Activated T-helper 2 cell treated with anti-CD3 and anti-CD28 coated beads, Interferon-gamma antibody, Interleukin-2, Interleukin-4, amounts not matched to agents 10 μg/mL and 5 μg/mL and 100 μg/mL, durations not matched to agents 14 hours and 24 hours and 36 hours (primary cell): Measurements from ENCODE around the gene NAT14. TPM values are rescaled to one million over a fixed set of nuclear protein-coding genes. Genes with fewer than 3 reads are reported as not detected.
"Not testable (repeated sequence)": the region's sequence is repeated elsewhere in the genome, so short reads cannot be mapped to it uniquely, and the experiment has no call there.

Experiments
- DNase-seq: peaks from one replicate; pipeline ENCODE4 v3.0.0; 2021; ENCODE audit warnings: low spot score
- H3K27ac Mint-ChIP-seq: one replicate; pipeline ENCODE4 v1.8.0; 2021; ENCODE audit warnings: mixed read lengths
- H3K27me3 Mint-ChIP-seq: one replicate; pipeline ENCODE4 v1.8.0; 2021; ENCODE audit warnings: low read depth, mixed read lengths
- H3K36me3 Mint-ChIP-seq: one replicate; pipeline ENCODE4 v1.8.0; 2021; ENCODE audit warnings: low read depth, mixed read lengths
- H3K4me1 Mint-ChIP-seq: one replicate; pipeline ENCODE4 v1.8.0; 2021; ENCODE audit warnings: low read depth, mixed read lengths
- H3K4me3 Mint-ChIP-seq: one replicate; pipeline ENCODE4 v1.8.0; 2021; ENCODE audit warnings: low read depth, mild to moderate bottlenecking, moderate library complexity, mixed read lengths
- H3K9me3 Mint-ChIP-seq: one replicate; pipeline ENCODE4 v1.8.0; 2021; ENCODE audit warnings: mixed read lengths
- intact Hi-C: fragments of 100-400 bp; cut with micrococcal nuclease; formaldehyde crosslinking; loops from one replicate; pipeline ENCODE4 v1.15.1; 2023
- total RNA-seq: library from RNA; stranded (reverse); gene quantifications from 2 replicates; pipeline ENCODE4 v1.2.3, GENCODE V29; 2022

Gene NAT14
- total RNA-seq, 1 donor from 2014 or later, result 20.0 TPM

DNA sequence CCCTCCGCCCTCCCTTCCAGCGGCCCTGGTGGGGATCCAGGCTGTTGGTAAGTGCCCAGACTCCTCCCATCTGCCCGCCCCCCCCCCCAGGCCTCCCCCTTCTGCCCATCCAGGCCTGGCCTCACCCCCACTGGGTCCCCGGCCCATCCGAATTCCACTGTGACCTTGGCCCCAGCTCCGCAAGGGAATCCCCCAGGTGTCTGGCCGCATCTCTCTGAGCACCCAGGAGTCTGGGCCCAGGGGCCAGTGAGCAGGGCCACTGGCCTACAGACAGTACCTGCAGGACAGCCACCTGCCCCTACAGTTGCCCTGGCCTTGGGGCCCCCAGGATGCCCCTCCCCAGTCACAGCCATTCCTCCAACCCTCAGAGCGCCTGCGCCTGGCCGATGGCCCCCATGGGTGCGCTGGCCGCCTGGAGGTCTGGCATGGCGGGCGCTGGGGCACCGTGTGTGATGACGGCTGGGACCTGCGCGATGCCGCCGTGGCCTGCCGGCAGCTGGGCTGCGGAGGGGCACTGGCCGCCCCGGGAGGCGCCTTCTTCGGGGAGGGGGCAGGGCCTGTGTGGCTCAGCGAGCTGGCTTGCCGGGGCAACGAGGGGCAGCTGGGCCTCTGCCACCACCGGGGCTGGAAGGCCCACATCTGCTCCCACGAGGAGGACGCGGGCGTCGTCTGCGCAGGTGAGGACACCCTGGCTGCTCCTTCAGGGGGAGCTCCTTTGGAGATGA is 4.2 kb downstream of the NAT14 start:
- Mint-ChIP-seq H3K4me1 (peaks cover 12% of the 10 kb centered on the region), H3K27ac (no peak overlapping the region), H3K9me3 (no peaks in the 10 kb centered on the region), H3K36me3 (no peaks in the 10 kb centered on the region), H3K27me3 (peaks cover 2% of the 10 kb centered on the region), H3K4me3 (no peak overlapping the region)
- DNase-seq, result no peak
- intact Hi-C loops, result no loop called here

DNA sequence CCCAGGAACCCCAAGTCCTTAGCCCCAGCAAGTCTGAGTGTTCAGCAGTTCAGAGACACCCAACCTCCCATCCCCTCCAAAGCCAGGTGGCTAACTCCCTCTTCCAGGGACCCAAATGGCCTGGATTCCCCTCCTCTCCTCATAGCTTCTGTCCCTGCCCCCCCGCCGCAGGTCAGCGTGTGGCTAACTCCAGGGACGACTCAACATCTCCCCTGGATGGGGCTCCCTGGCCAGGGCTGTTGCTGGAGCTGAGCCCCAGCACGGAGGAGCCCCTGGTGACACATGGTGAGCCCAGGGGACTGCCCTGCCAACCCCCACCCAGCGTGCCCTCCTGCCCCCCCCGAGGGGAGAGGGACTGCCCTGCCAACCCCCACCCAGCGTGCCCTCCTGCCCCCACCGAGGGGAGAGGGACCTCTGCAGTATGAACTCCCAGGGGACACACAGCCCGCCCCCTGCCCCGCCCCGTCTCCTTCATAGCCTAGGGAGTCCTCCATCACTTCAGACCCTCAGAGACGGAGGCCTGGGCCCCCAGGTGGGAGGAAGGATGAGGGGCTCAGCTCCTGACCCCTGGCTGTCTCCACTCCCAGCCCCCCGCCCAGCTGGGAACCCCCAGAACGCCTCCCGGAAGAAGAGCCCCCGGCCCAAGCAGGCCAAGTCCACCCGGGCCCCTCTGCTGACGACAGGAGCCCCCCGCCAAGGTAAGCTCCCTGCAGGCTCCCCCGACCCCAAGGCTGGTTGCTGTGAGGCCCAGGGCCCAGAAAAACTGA is 4.9 kb downstream of the NAT14 start:
- no peak for DNase-seq
- Mint-ChIP-seq H3K4me3 (no peak overlapping the region), H3K4me1 (peaks cover 12% of the 10 kb centered on the region), H3K9me3 (no peaks in the 10 kb centered on the region), H3K36me3 (no peaks in the 10 kb centered on the region), H3K27ac (no peak overlapping the region), H3K27me3 (peaks cover 2% of the 10 kb centered on the region)
- intact Hi-C loops, result no loop called here

DNA sequence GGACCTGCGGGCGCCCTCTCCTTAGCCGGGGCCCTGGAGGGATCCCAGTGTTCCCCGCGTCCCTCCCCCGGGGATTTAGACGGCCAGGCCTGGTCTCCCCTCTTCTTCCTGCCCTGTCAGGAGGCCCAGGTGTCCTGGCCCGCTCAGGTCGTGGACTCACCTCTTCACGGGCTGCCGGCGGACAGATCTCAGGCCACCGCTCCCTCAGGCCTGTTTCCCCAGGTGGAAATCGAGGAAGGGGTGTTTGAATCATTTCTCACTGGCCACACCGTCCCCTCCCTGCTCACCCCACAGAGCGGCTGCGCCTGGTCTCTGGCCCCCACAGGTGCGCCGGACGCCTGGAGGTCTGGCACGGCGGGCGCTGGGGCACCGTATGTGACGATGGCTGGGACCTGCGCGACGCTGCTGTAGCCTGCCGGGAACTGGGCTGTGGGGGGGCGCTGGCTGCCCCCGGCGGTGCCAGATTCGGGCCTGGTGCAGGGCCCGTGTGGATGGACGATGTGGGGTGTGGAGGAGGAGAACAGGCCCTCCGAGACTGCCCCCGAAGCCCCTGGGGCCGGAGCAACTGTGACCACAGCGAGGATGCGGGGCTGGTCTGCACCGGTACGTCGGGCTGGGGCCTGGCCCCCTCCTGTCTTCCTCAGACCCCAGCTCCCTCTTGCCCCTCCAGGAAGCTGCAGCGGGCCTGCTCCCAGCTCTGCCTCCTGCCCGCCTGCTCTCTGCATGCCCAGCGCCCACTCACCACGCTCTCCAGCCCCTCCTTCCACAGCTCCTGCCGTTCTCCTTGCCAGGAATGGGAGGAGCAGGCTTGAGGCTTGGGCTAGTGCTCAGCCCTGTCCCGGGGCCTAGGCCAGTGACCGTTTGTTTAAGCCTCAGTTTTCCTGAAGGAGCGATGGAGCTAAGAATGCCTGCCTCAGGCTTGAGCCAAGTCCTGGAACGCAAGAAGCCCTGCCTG is 5.8 kb downstream of the NAT14 start:
- DNase-seq, result no peak
- H3K4me3 Mint-ChIP-seq, result no peak overlapping the region
- H3K4me1 Mint-ChIP-seq, result peaks cover 12% of the 10 kb centered on the region
- no peaks in the 10 kb centered on the region for H3K36me3 Mint-ChIP-seq
- H3K27me3 Mint-ChIP-seq, result peaks cover 2% of the 10 kb centered on the region
- intact Hi-C loops, result no loop called here
- H3K9me3 Mint-ChIP-seq, result no peaks in the 10 kb centered on the region
- H3K27ac Mint-ChIP-seq, result no peak overlapping the region

- no peaks in the 10 kb centered on the region for H3K36me3 Mint-ChIP-seq
- peaks cover 2% of the 10 kb centered on the region for H3K27me3 Mint-ChIP-seq
- intact Hi-C loops, result no loop called here
- no peak for DNase-seq
- H3K9me3 Mint-ChIP-seq, result no peaks in the 10 kb centered on the region
- H3K27ac Mint-ChIP-seq, result no peak overlapping the region
- H3K4me1 Mint-ChIP-seq, result peaks cover 8% of the 10 kb centered on the region
- no peak overlapping the region for H3K4me3 Mint-ChIP-seq
Measured at GRCh38 chr19:55491546-55492360, 6.8 kb downstream of the NAT14 start.

DNA sequence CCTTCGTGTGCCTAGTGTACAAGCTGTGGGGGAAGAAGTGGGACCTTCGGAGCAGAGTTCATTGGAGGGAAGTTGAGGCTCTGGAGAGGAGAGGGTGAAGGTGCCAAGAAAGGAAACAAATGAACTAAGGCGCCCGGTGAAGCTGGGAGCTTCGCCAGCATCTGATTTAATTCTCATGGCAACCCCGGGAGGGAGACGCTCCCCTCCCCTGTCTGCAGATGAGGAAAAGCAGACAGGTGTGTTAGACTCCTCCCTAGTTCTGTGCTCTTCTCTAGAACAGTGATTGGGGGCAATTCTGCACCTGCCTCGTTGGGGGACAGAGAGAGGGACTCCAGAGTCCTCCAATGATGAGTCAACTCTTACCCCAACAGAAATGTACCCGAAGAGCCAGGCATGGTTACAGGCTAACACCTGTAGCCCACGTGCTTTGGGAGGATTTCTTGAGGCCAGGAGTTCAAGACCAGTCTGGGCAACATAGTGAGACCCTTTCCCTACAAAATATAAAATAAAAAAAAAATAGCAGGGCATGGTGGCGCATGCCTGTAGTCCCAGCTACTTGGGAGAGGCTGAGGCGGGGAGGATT is 7.5 kb downstream of the NAT14 start:
- peaks cover 2% of the 10 kb centered on the region for H3K4me1 Mint-ChIP-seq
- H3K27me3 Mint-ChIP-seq, result peaks cover 2% of the 10 kb centered on the region
- no peak overlapping the region for H3K27ac Mint-ChIP-seq
- no peak overlapping the region for H3K4me3 Mint-ChIP-seq
- intact Hi-C loops, result no loop called here
- no peak for DNase-seq
- H3K9me3 Mint-ChIP-seq, result no peaks in the 10 kb centered on the region
- H3K36me3 Mint-ChIP-seq, result no peaks in the 10 kb centered on the region

- no peak overlapping the region for H3K27ac Mint-ChIP-seq
- intact Hi-C loops, result no loop called here
- no peak overlapping the region for H3K4me3 Mint-ChIP-seq
- H3K36me3 Mint-ChIP-seq, result no peaks in the 10 kb centered on the region
- H3K9me3 Mint-ChIP-seq, result no peaks in the 10 kb centered on the region
- no peaks in the 10 kb centered on the region for H3K4me1 Mint-ChIP-seq
- peaks cover 2% of the 10 kb centered on the region for H3K27me3 Mint-ChIP-seq
- no peak for DNase-seq
Measured at GRCh38 chr19:55493052-55493644, 8.2 kb downstream of the NAT14 start.

DNA sequence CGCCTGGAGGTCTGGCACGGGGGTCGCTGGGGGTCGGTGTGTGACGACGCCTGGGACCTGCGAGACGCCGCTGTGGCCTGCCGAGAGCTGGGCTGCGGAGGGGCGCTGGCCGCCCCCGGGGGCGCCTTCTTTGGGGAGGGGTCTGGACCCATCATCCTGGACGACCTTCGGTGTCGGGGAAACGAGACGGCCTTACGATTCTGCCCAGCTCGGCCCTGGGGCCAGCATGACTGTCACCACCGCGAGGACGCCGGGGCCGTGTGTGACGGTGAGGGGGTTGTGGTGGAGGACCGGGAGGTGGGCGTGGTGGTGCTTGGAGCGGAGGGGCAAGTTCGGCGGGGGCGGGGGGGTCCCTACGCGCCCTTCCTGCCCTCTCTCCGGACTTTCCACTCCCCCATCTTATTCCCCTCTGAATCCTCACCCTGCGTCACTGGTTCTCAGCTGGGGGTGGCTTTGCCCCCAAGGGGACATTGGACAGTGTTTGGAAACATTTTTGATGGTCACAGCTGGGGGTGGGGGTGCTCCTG is 8.7 kb downstream of the NAT14 start:
- Mint-ChIP-seq H3K4me1 (no peaks in the 10 kb centered on the region), H3K27ac (no peak overlapping the region), H3K27me3 (peaks cover 2% of the 10 kb centered on the region), H3K4me3 (no peak overlapping the region), H3K9me3 (no peaks in the 10 kb centered on the region), H3K36me3 (no peaks in the 10 kb centered on the region)
- no peak for DNase-seq
- intact Hi-C loops, result no loop called here

- intact Hi-C loops, result no loop called here
- H3K27ac Mint-ChIP-seq, result no peak overlapping the region
- H3K9me3 Mint-ChIP-seq, result no peaks in the 10 kb centered on the region
Measured at GRCh38 chr19:55494172-55494761, 9.3 kb downstream of the NAT14 start.

GRCh38 chr19:55495646-55496349 is 10.8 kb downstream of the NAT14 start:
- Mint-ChIP-seq H3K36me3 (no peaks in the 10 kb centered on the region), H3K4me1 (no peaks in the 10 kb centered on the region)

More at GRCh38 chr19:55494172-55494761, 9.3 kb downstream of the NAT14 start:
- no peak for DNase-seq
- Mint-ChIP-seq H3K27me3 (peaks cover 2% of the 10 kb centered on the region), H3K4me3 (peak overlapping the region; percentile 26), H3K4me1 (no peaks in the 10 kb centered on the region), H3K36me3 (no peaks in the 10 kb centered on the region)

GRCh38 chr19:55496820-55497219 is 11.8 kb downstream of the NAT14 start:
- H3K9me3 Mint-ChIP-seq, H3K27ac Mint-ChIP-seq, H3K27me3 Mint-ChIP-seq, H3K4me3 Mint-ChIP-seq, DNase-seq, intact Hi-C loops, H3K36me3 Mint-ChIP-seq, H3K4me1 Mint-ChIP-seq: not testable (repeated sequence)

More at GRCh38 chr19:55495646-55496349, 10.8 kb downstream of the NAT14 start:
- no peak overlapping the region for H3K27ac Mint-ChIP-seq
- no peaks in the 10 kb centered on the region for H3K9me3 Mint-ChIP-seq
- intact Hi-C loops, result no loop called here
- H3K4me3 Mint-ChIP-seq, result no peak overlapping the region
- peaks cover 2% of the 10 kb centered on the region for H3K27me3 Mint-ChIP-seq
- no peak for DNase-seq

- peaks cover 9% of the 10 kb centered on the region for H3K4me1 Mint-ChIP-seq
- intact Hi-C loops, result no loop called here
- no peak overlapping the region for H3K4me3 Mint-ChIP-seq
- no peak for DNase-seq
- no peaks in the 10 kb centered on the region for H3K9me3 Mint-ChIP-seq
- no peaks in the 10 kb centered on the region for H3K27me3 Mint-ChIP-seq
- H3K27ac Mint-ChIP-seq, result no peak overlapping the region
- no peaks in the 10 kb centered on the region for H3K36me3 Mint-ChIP-seq
Measured at GRCh38 chr19:55497763-55498162, 12.8 kb downstream of the NAT14 start.
